Upper lobe of left lung (tissue), 4 donors: ENCODE data around the gene TUBG2.

Experiments
- EP300 ChIP-seq, 4 donors: sonication (generic); formaldehyde crosslinking; IDR thresholded peaks; one replicate each; pipeline ENCODE4 v1.5.1; 2017; ENCODE audit warnings: antibody characterized with exemption in 4 of 4, control low read depth in 2 of 4
- POLR2A ChIP-seq, 4 donors: fragments of 450-650 bp; IDR thresholded peaks; one replicate each; pipeline ENCODE4 v1.5.1; 2016 to 2017; ENCODE audit warnings: antibody characterized with exemption in 4 of 4, mild to moderate bottlenecking in 2 of 4
- POLR2AphosphoS5 ChIP-seq, 2 donors: sonication (generic); formaldehyde crosslinking; IDR thresholded peaks; one replicate each; pipeline ENCODE4 v1.5.1; 2017; ENCODE audit warnings: antibody characterized with exemption in 2 of 2
- TF ChIP-seq, protein P1 (sequence below), 6 experiments: fragments of 450-650 bp in 4 of 6; fragments of 200-600 bp in 2 of 6; sonication (generic) in 2 of 6; IDR thresholded peaks; one replicate each; pipeline ENCODE4 v1.5.1; 2016 to 2019; ENCODE audit warnings: antibody characterized with exemption in 6 of 6

DNA sequence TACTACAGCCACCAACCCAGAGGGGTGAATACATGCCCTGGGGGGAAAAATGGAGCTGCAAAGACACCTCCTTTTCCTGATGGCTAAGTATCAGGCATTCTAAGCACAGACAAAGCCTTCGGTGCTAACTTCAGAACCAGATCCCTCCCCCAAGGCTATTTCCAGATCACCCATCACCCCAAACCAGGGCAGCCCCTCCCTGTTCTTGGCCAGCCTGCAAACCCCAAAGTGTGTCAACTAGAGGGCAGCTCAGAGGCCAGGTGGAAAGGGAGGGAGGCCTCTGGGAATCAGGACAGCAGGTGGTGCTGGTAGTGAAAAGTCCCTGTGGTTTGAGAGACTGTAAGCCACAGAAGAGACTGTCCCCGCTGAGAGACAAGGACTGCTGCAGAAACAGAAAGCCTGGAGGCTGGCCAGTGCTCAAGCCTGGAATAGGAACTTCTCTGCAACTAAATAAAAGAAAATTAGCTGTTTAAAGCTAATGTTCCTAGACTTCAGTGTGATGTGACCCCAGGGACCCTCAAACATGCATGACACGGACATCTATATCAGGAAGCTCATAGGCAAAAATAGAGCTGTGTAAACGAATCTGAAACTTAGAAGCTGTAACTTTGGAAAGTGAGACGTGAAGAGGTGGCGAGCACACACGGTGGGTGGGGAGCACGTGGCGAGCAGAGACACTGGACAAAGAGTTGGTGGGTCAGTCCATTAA, 40.5 kb upstream of the TUBG2 start:
- TF ChIP-seq POLR2AphosphoS5 (IDR thresholded peaks at IDR 0.05) (no peak), POLR2A (IDR thresholded peaks at IDR 0.05) (no peak), EP300 (IDR thresholded peaks at IDR 0.05) (no peak)
- TF ChIP-seq, protein P1, sequence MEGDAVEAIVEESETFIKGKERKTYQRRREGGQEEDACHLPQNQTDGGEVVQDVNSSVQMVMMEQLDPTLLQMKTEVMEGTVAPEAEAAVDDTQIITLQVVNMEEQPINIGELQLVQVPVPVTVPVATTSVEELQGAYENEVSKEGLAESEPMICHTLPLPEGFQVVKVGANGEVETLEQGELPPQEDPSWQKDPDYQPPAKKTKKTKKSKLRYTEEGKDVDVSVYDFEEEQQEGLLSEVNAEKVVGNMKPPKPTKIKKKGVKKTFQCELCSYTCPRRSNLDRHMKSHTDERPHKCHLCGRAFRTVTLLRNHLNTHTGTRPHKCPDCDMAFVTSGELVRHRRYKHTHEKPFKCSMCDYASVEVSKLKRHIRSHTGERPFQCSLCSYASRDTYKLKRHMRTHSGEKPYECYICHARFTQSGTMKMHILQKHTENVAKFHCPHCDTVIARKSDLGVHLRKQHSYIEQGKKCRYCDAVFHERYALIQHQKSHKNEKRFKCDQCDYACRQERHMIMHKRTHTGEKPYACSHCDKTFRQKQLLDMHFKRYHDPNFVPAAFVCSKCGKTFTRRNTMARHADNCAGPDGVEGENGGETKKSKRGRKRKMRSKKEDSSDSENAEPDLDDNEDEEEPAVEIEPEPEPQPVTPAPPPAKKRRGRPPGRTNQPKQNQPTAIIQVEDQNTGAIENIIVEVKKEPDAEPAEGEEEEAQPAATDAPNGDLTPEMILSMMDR (IDR thresholded peaks at IDR 0.05), result peak in 2 of 6 experiments; percentile 15 to 16
